ENCODE measurements around the gene ANAPC2. TPM values are rescaled to one million over a fixed set of nuclear protein-coding genes. Genes with fewer than 3 reads are reported as not detected.

ANAPC2 gene
- total RNA-seq, 2 experiments from 2014 or later, result 144 to 149 TPM

DNA sequence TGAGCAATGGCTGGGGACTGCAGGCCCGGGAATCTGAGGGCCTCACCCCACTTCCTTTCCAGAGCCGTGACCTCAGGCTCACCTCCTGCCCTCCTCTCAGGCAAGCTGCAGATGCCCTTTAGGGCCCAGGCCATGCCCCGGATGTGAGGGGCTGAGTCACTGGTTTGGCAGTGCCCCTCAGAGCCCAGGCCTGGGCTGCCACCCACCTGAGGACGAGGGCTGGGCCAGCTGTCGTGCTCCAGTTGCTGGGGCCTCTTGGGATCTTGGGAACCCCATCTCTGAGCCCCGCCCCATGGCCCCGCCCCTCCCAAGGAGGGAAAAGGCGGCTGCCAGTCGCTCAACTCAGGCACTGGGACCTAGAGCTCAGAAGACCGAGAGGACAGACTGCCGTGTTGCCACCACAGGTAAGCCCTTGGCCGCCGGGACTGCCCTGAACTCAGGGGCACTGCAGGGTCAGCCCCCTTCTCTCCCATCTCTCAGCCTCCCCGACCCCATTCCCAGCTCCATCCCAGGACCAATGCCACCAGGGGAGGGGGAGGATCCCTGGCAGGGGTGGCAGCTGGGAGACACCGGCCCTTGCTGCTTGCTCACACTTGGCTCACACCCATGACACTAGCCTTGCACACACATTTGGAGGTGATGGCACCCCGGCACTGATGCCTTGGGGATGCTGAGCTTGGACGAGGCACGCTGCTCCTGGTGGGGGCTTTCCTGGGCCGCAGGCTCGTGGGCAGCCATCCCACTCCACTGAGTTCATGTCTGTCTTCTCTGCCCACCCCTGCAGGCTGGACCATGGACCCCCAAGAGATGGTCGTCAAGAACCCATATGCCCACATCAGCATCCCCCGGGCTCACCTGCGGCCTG, 36.7 kb upstream of the ANAPC2 start, which contains the start of gene CYSRT1:
Gene CYSRT1 (plus strand): TSS at position 345 of the 865 bp plus-strand sequence. CDS start 448 bp downstream, at position 793.
- DNase-seq (peak in 3 of 14 experiments; percentile 19 to 55 (median 38)), ATAC-seq (ENCODE audit: poor library complexity) (no peak)
- Mint-ChIP-seq H3K27me3 (peaks cover 5% of the 10 kb centered on the region), H3K9me3 (no peaks in the 10 kb centered on the region), H3K27ac (peak within 1 kb of the TSS; percentile 81), H3K4me1 (ENCODE audit: low read depth) (peaks cover 18% of the 10 kb centered on the region), H3K4me3 (peak within 1 kb of the TSS; percentile 87), H3K36me3 (ENCODE audit: low read depth) (no peaks in the 10 kb centered on the region)
- Histone ChIP-seq H3K4me1 (ENCODE audit: insufficient read depth, low read length) (peaks cover 36% of the 10 kb centered on the region), H3K36me3 (ENCODE audit: insufficient read depth, low read length) (no peaks in the 10 kb centered on the region), H3K27ac (ENCODE audit: low read depth in 1 of 2, low read length in 2 of 2) (peak within 1 kb of the TSS; percentile 74 to 80), H3K4me3 (ENCODE audit: low read length) (peak within 1 kb of the TSS; percentile 74), H3K9me3 (ENCODE audit: control insufficient read depth in 1 of 2, insufficient read depth in 1 of 2, low read length in 2 of 2) (peaks cover 0 to 4% of the 10 kb centered on the region in 2 experiments), H3K27me3 (ENCODE audit: control insufficient read depth in 1 of 2, insufficient read depth in 2 of 2, low read length in 2 of 2) (peaks cover 3 to 16% of the 10 kb centered on the region in 2 experiments)
- POLR2A ChIA-PET, result interaction anchor here (1.1 to 4.7 kb wide), 5 partner anchors 16 to 97 kb away, joined by 3 to 46 read pairs (median 22); partner anchors contain the start of genes ANAPC2, NDOR1, SSNA1 and TMEM203
- CTCF ChIA-PET, result interaction anchor here (0.8 to 1.4 kb wide), 2 partner anchors 49 to 95 kb away, joined by 3 to 6 read pairs; no protein-coding TSS in a partner anchor
- TF ChIP-seq, protein P1, sequence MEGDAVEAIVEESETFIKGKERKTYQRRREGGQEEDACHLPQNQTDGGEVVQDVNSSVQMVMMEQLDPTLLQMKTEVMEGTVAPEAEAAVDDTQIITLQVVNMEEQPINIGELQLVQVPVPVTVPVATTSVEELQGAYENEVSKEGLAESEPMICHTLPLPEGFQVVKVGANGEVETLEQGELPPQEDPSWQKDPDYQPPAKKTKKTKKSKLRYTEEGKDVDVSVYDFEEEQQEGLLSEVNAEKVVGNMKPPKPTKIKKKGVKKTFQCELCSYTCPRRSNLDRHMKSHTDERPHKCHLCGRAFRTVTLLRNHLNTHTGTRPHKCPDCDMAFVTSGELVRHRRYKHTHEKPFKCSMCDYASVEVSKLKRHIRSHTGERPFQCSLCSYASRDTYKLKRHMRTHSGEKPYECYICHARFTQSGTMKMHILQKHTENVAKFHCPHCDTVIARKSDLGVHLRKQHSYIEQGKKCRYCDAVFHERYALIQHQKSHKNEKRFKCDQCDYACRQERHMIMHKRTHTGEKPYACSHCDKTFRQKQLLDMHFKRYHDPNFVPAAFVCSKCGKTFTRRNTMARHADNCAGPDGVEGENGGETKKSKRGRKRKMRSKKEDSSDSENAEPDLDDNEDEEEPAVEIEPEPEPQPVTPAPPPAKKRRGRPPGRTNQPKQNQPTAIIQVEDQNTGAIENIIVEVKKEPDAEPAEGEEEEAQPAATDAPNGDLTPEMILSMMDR (IDR thresholded peaks at IDR 0.05), result no peak
- intact Hi-C loops (cut with DNase I, micrococcal nuclease), result loop anchor here (5.0 kb wide), 2 partner anchors 178 to 438 kb away; partner anchors contain the start of gene NPDC1 (in 1 of the 2)

GRCh38 chr9:137223078-137223970, 35.0 kb upstream of the ANAPC2 start:
- H3K27ac ChIP-seq (ENCODE audit: low read depth in 1 of 2, low read length in 2 of 2), result peak overlapping the region; percentile 74 to 80
- H3K36me3 ChIP-seq (ENCODE audit: insufficient read depth, low read length), result no peaks in the 10 kb centered on the region
- Mint-ChIP-seq H3K27me3 (peaks cover 5% of the 10 kb centered on the region), H3K27ac (peak overlapping the region; percentile 81), H3K4me3 (peak overlapping the region; percentile 87), H3K4me1 (ENCODE audit: low read depth) (peaks cover 18% of the 10 kb centered on the region), H3K36me3 (ENCODE audit: low read depth) (no peaks in the 10 kb centered on the region), H3K9me3 (no peaks in the 10 kb centered on the region)
- H3K9me3 ChIP-seq (ENCODE audit: control insufficient read depth in 1 of 2, insufficient read depth in 1 of 2, low read length in 2 of 2), result no peaks in the 10 kb centered on the region
- intact Hi-C loops (cut with DNase I, micrococcal nuclease), result loop anchor here (1.0 to 5.0 kb wide), 8 partner anchors 17 to 436 kb away; partner anchors contain the start of genes ANAPC2 (in 2 of the 2), NDOR1 (in 2 of the 2), SSNA1 (in 2 of the 2) and TMEM203 (in 2 of the 2)
- H3K27me3 ChIP-seq (ENCODE audit: control insufficient read depth in 1 of 2, insufficient read depth in 2 of 2, low read length in 2 of 2), result peaks cover 0 to 3% of the 10 kb centered on the region in 2 experiments
- TF ChIP-seq, protein P1 (IDR thresholded peaks at IDR 0.05), result no peak
- DNase-seq (peak; percentile 94 to 100 (median 98)), ATAC-seq (ENCODE audit: poor library complexity) (peak; percentile 94)
- ChIA-PET POLR2A (interaction anchor here (0.7 to 4.7 kb wide), 23 partner anchors 9 to 329 kb away, joined by 3 to 46 read pairs (median 5); partner anchors contain the start of genes ANAPC2, DPP7, MAN1B1 and MRPL41), CTCF (interaction anchor here (0.6 to 1.9 kb wide), 4 partner anchors 13 to 94 kb away, joined by 3 to 13 read pairs (median 5); no protein-coding TSS in a partner anchor)
- H3K4me1 ChIP-seq (ENCODE audit: insufficient read depth, low read length), result peaks cover 36% of the 10 kb centered on the region
- peak overlapping the region; percentile 74 for H3K4me3 ChIP-seq (ENCODE audit: low read length)

Measured in CD4-positive, alpha-beta T cell (primary cell).